ENCODE data around the gene ENDOV.

Gene ENDOV

DNA sequence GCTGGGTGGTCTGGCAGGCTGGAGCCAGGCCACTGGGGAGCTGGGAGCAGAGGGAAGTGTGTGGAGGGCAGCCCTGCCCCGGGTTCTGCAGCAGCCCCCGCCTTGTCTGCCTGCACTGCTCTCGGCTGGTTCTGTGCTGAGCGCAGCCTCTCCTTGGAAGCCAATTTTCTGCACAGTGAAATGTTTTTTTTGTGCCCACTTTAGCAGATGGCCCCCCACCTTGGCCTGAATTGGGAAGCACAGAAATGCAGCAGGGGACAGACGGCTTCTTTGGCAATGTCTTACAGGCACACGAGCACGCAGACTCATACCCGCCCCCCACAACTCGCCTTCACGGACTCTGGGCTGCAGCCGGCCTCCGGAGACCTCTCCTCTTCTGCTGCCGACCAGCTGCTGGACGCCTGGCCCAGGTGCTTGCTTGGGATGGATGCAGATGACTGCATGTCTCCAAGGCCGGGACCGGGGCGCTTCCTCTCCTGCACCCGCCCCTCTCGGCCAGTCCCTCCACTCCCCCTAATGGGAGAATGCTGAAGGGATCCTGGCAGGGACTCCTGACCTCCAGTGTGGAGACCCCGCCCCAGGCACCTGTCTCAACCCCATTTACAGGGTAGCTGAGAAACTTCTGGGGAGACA is 46.7 kb downstream of the ENDOV start:
- H3K4me3 Mint-ChIP-seq, result no peak overlapping the region
- ATAC-seq (replicated peaks) (no peak), DNase-seq (no peak)
- no peak overlapping the region for H3K27ac Mint-ChIP-seq
- peaks cover 62 to 88% of the 10 kb centered on the region in 2 donors for H3K27me3 Mint-ChIP-seq
- no peaks in the 10 kb centered on the region for H3K9me3 Mint-ChIP-seq
- H3K4me1 Mint-ChIP-seq, result peaks cover 8 to 16% of the 10 kb centered on the region in 2 donors
- H3K36me3 Mint-ChIP-seq, result no peaks in the 10 kb centered on the region

DNA sequence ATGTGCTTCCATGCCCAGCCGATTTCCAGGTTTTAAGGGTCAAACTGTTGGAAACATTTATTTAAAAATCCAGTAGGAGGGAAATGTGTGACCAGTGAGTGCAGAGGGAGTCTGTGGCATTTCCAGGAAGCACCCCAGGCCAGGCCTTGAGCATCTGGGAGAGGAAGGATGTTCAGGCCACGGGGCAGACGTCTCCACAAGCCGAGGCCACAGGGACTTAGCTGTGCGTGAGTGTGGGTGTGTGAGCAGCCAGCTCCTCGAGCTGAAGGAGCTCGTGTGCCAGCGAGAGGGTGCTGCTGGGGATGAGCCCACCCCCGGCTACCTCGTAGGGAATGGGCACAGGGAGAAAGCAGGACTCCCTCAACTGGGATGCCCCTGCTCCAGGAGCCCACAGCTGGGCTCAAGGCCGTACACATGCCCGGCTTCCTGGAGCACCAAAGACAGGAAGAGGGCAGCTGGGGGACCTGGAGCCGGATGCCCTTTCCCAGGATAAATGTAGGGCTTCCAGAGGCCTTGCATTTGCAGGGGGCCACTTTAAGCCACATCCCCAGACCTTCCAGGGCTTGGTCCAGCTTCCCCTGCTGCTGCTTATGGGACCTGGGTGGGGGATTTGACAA is 48.9 kb downstream of the ENDOV start:
- H3K27ac Mint-ChIP-seq, result no peak overlapping the region
- no peak overlapping the region for H3K4me3 Mint-ChIP-seq
- ATAC-seq (replicated peaks) (no peak), DNase-seq (no peak)
- no peaks in the 10 kb centered on the region for H3K36me3 Mint-ChIP-seq
- H3K9me3 Mint-ChIP-seq, result no peaks in the 10 kb centered on the region
- H3K27me3 Mint-ChIP-seq, result peaks cover 59 to 88% of the 10 kb centered on the region in 2 donors
- H3K4me1 Mint-ChIP-seq, result no peaks in the 10 kb centered on the region

GRCh38 chr17:80464486-80464885 is 49.5 kb downstream of the ENDOV start:
- H3K4me3 Mint-ChIP-seq, result no peak overlapping the region
- no peaks in the 10 kb centered on the region for H3K36me3 Mint-ChIP-seq
- no peaks in the 10 kb centered on the region for H3K9me3 Mint-ChIP-seq
- no peaks in the 10 kb centered on the region for H3K4me1 Mint-ChIP-seq
- no peak for DNase-seq
- H3K27ac Mint-ChIP-seq, result no peak overlapping the region
- ATAC-seq (replicated peaks), result no peak
- H3K27me3 Mint-ChIP-seq, result peaks cover 59 to 88% of the 10 kb centered on the region in 2 donors

- no peaks in the 10 kb centered on the region for H3K4me1 Mint-ChIP-seq
- no peaks in the 10 kb centered on the region for H3K9me3 Mint-ChIP-seq
- H3K27ac Mint-ChIP-seq, result no peak overlapping the region
- H3K4me3 Mint-ChIP-seq, result no peak overlapping the region
- no peak for DNase-seq
- peaks cover 55 to 90% of the 10 kb centered on the region in 2 donors for H3K27me3 Mint-ChIP-seq
- ATAC-seq (replicated peaks), result no peak
- H3K36me3 Mint-ChIP-seq, result no peaks in the 10 kb centered on the region
These were observed 50.5 kb downstream of the ENDOV start for GRCh38 chr17:80465327-80465974.

GRCh38 chr17:80466188-80466705 is 51.3 kb downstream of the ENDOV start:
- H3K9me3 Mint-ChIP-seq, result no peaks in the 10 kb centered on the region

DNA sequence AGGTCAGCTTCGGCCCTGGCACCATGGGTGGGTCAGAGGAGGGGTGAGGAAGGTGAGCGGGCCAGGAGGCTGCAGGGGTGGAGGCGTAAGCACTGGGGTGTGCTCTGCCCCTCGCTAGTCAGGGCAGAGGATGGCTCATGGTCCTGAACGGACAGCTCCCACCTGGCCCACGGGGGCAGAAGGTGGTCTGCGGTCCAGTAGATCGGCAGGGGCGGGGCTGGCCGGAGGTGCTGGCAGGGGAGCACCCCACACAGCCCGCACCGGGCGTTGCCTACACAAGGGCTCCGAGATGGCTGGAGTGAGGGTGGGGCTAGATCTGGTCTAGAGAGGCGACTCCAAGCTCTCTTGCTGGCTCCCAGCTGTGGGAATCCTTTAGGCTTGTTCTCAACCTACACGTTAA is 53.3 kb downstream of the ENDOV start:
- H3K27ac Mint-ChIP-seq, result no peak overlapping the region
- DNase-seq (no peak), ATAC-seq (replicated peaks) (no peak)
- H3K9me3 Mint-ChIP-seq, result no peaks in the 10 kb centered on the region
- peaks cover 3 to 11% of the 10 kb centered on the region in 2 donors for H3K4me1 Mint-ChIP-seq
- peaks cover 61 to 98% of the 10 kb centered on the region in 2 donors for H3K27me3 Mint-ChIP-seq
- no peaks in the 10 kb centered on the region for H3K36me3 Mint-ChIP-seq
- no peak overlapping the region for H3K4me3 Mint-ChIP-seq

More at GRCh38 chr17:80466188-80466705, 51.3 kb downstream of the ENDOV start:
- DNase-seq (no peak), ATAC-seq (replicated peaks) (no peak)
- Mint-ChIP-seq H3K36me3 (no peaks in the 10 kb centered on the region), H3K27me3 (peaks cover 52 to 90% of the 10 kb centered on the region in 2 donors), H3K27ac (no peak overlapping the region), H3K4me3 (no peak overlapping the region), H3K4me1 (no peaks in the 10 kb centered on the region)

DNA sequence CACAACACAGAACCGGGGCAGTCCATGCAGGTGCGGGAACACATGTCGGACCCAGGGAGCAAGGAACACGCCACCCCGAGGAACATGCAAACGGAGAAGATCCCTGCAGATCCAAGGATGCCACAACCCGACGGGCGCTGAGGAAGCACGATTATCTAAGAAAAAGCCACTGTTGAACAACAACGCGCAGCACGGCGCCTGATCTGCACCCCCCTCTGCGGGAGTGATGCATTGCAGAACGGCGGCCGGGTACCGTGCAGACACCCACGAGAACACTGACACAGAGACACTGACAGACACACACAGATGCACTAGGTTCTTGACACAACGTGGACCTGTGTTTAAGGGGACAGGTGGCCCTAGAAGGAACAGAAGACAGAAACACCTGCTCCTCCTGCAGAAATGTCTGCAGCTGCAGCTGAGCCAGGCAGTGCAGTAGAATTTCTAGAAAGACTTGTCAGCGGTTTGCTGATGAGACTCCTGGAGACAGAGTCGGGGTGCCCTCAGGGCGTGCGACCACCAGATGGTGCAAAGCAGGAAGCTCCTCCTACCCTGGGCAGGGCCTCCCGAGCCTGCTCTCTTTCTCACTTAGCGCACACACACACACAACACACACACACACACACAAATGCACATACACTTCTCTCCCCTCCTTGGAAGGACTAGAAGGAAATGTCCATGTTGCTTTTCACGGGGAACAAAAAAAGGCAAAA is 54.0 kb downstream of the ENDOV start:
- DNase-seq, result no peak
- no peak overlapping the region for H3K27ac Mint-ChIP-seq
- ATAC-seq (replicated peaks), result no peak
- peaks cover 3 to 11% of the 10 kb centered on the region in 2 donors for H3K4me1 Mint-ChIP-seq
- peaks cover 68 to 100% of the 10 kb centered on the region in 2 donors for H3K27me3 Mint-ChIP-seq
- H3K36me3 Mint-ChIP-seq, result no peaks in the 10 kb centered on the region
- no peak overlapping the region for H3K4me3 Mint-ChIP-seq
- no peaks in the 10 kb centered on the region for H3K9me3 Mint-ChIP-seq

DNA sequence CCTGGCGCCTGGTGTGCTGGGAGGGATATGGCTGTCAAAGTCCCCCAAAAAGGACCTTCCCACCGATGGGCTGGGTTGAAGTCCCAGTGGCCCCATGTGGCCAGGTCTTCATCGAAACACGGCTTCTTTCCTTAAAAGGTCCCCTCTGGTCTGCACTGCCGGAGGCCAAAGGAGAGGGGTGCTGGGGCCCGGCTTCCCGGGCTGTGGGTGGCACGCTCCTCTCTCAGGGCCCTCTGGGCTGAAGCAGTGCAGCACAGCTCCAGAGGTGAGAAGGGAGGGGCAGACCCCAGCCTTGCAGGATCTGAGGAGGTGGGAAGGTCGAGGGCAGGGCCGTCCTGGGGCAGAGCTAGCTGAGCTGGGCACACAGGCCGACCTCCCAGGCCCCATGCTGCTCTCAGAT is 54.7 kb downstream of the ENDOV start:
- H3K4me1 Mint-ChIP-seq, result peaks cover 6 to 18% of the 10 kb centered on the region in 2 donors
- peaks cover 75 to 100% of the 10 kb centered on the region in 2 donors for H3K27me3 Mint-ChIP-seq
- DNase-seq (no peak), ATAC-seq (replicated peaks) (no peak)
- H3K9me3 Mint-ChIP-seq, result no peaks in the 10 kb centered on the region
- no peak overlapping the region for H3K27ac Mint-ChIP-seq
- no peaks in the 10 kb centered on the region for H3K36me3 Mint-ChIP-seq
- no peak overlapping the region for H3K4me3 Mint-ChIP-seq

DNA sequence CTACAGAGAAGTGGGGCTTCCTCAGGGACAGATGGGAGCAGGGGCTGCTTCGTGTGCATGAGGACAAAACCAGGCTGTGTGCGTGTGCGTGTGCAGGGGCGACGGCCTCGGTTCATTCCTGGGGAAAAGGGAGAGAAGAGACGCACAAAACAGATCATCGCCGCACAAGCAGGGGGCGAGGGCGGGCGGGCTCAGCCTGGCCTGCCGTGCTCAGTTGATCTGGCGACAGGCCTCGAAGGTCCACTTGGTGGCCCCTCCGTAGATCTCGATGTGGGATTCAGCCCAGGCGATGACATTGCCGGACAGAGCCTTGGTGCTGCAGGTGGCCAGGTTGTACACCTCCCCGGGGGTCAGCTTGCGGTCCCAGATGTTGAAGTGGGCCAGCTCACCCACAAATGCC is 55.6 kb downstream of the ENDOV start:
- no peak overlapping the region for H3K4me3 Mint-ChIP-seq
- no peak overlapping the region for H3K27ac Mint-ChIP-seq
- peaks cover 76 to 100% of the 10 kb centered on the region in 2 donors for H3K27me3 Mint-ChIP-seq
- DNase-seq (no peak), ATAC-seq (replicated peaks) (no peak)
- H3K4me1 Mint-ChIP-seq, result peaks cover 15 to 28% of the 10 kb centered on the region in 2 donors
- no peaks in the 10 kb centered on the region for H3K36me3 Mint-ChIP-seq
- H3K9me3 Mint-ChIP-seq, result no peaks in the 10 kb centered on the region

DNA sequence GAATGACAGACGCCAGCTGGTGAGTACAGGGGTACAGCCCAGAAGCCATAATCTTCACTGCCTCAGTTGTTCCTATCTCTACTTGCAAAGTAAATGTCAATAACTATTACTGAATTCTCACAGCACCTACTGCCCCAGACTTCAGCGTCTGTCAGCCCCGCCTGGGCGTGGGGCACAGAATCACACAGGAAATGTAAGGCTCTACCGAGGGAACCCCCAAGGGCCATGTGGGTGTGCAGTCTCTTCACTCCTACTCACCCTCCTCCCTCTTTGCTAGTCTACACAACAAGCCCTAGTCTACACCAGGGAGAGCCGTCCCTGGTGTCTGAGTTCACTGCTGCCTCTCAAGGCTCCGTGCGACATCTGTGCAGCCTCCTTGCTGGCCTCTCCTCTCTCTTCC is 57.0 kb downstream of the ENDOV start:
- H3K36me3 Mint-ChIP-seq, result no peaks in the 10 kb centered on the region
- no peak overlapping the region for H3K4me3 Mint-ChIP-seq

GRCh38 chr17:80472996-80473395 is 58.0 kb downstream of the ENDOV start:
- H3K4me3 Mint-ChIP-seq, result no peak overlapping the region
- ATAC-seq (replicated peaks) (no peak), DNase-seq (no peak)
- no peaks in the 10 kb centered on the region for H3K36me3 Mint-ChIP-seq
- peaks cover 63 to 77% of the 10 kb centered on the region in 2 donors for H3K27me3 Mint-ChIP-seq
- H3K9me3 Mint-ChIP-seq, result no peaks in the 10 kb centered on the region
- H3K4me1 Mint-ChIP-seq, result peaks cover 15 to 33% of the 10 kb centered on the region in 2 donors
- H3K27ac Mint-ChIP-seq, result no peak overlapping the region

More for the DNA sequence above, 57.0 kb downstream of the ENDOV start:
- ATAC-seq (replicated peaks) (no peak), DNase-seq (no peak)
- Mint-ChIP-seq H3K27ac (no peak overlapping the region), H3K4me1 (peaks cover 15 to 33% of the 10 kb centered on the region in 2 donors), H3K27me3 (peaks cover 73 to 88% of the 10 kb centered on the region in 2 donors), H3K9me3 (no peaks in the 10 kb centered on the region)

- peaks cover 58 to 73% of the 10 kb centered on the region in 2 donors for H3K27me3 Mint-ChIP-seq
- H3K9me3 Mint-ChIP-seq, result no peaks in the 10 kb centered on the region
- H3K4me3 Mint-ChIP-seq, result no peak overlapping the region
- H3K4me1 Mint-ChIP-seq, result peaks cover 15 to 35% of the 10 kb centered on the region in 2 donors
- H3K36me3 Mint-ChIP-seq, result no peaks in the 10 kb centered on the region
- ATAC-seq (replicated peaks), result no peak
- no peak overlapping the region for H3K27ac Mint-ChIP-seq
- no peak for DNase-seq
These were observed 58.7 kb downstream of the ENDOV start for GRCh38 chr17:80473701-80474100.

DNA sequence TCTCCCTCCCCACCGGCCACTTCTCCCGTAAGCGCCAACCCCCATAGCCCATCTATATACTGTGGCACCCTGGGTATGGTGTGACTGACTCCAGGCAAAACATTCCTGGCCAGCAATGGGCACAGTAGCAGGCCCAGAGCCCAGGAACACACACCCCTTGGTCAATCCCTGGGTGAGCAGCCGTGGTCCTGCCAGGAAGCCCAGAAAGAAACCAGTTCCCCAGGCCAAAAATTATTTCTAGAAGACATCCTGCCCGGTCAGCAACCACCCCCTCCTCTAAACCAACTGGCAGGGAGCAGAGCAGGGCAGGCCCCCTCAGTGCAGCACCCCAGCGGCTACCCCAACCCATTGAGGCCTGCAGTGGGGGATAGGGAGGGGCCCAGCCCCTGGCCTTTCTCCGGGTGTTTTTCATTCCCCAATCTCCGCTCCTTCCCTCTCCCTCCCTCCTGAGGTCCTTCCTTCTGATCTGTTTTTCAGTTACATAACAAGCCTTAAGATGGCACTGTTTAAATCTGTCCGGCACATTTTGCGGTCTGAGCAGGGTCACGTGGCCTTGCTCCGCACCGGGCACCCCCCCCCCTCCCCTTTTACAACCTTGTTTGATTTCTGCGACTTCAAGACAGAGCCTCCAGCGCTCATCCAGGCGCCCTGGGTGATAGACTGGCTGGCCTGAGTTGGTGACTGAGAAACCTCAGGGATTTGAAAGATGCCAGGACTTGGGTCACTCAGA is 59.4 kb downstream of the ENDOV start:
- no peaks in the 10 kb centered on the region for H3K9me3 Mint-ChIP-seq
- no peak for DNase-seq
- H3K4me1 Mint-ChIP-seq, result peaks cover 15 to 41% of the 10 kb centered on the region in 2 donors
- no peak overlapping the region for H3K27ac Mint-ChIP-seq
- peak overlapping the region; percentile 40 to 74 for H3K4me3 Mint-ChIP-seq
- H3K27me3 Mint-ChIP-seq, result peaks cover 58 to 73% of the 10 kb centered on the region in 2 donors
- no peaks in the 10 kb centered on the region for H3K36me3 Mint-ChIP-seq
- peak; percentile 8 to 15 for ATAC-seq (replicated peaks)

Data from stimulated activated naive B cell treated with anti-CD40 and anti-IgM and Interleukin-4, amounts not matched to agents 10 μg/mL and 1 μg/mL and 100 μg/mL, for 72 hours (primary cell).